ENCODE measurements around the gene HLA-E.

The HLA-E gene

DNA sequence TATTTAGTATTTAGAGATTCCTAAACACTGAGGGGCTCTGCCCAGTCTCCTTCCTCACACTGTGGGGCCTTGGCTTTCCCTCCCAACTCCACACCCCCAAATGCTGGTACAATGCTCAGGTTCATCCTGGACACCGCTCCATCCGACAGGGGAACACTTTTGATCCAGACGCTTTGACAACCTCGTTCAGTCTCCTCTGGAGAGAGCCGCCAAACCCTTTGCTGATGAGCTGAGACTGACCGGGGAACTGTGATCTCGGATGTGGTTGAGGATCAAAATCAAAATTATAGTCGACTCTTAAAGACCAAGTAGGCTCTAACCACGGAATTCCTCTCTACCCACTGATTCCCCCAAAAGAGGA is 38.8 kb upstream of the HLA-E start:
- Histone ChIP-seq H3K27me3 (ENCODE audit: insufficient read depth, low read length, poor library complexity, severe bottlenecking) (peaks cover 84% of the 10 kb centered on the region), H2AFZ (ENCODE audit: low read length) (no peak overlapping the region), H3K36me3 (ENCODE audit: insufficient read depth, low read length) (no peaks in the 10 kb centered on the region), H3K9ac (ENCODE audit: low read depth, low read length, poor library complexity, severe bottlenecking) (no peak overlapping the region), H3K79me2 (ENCODE audit: insufficient read depth, low read length) (no peaks in the 10 kb centered on the region), H3F3A (ENCODE audit: low read depth) (no peaks in the 10 kb centered on the region), H3K9me2 (replicated peaks; ENCODE audit: low read depth, low read length) (no peaks in the 10 kb centered on the region), H3K4me2 (ENCODE audit: low read depth, low read length, poor library complexity, severe bottlenecking) (peak overlapping the region; percentile 66), H3K4me3 (ENCODE audit: low read length, poor library complexity, severe bottlenecking) (peak overlapping the region; percentile 57), H3K9me3 (ENCODE audit: insufficient read depth, low read depth, low read length) (no peaks in the 10 kb centered on the region), H3K4me1 (ENCODE audit: insufficient read depth, low read length, poor library complexity, severe bottlenecking) (peaks cover 20% of the 10 kb centered on the region), H4K20me1 (ENCODE audit: insufficient read depth, low read length, poor library complexity, severe bottlenecking) (no peaks in the 10 kb centered on the region)
- no peak for TF ChIP-seq EZH2phosphoT487 (IDR thresholded peaks at IDR 0.05; ENCODE audit: borderline replicate concordance)
- TF ChIP-seq, protein P1, sequence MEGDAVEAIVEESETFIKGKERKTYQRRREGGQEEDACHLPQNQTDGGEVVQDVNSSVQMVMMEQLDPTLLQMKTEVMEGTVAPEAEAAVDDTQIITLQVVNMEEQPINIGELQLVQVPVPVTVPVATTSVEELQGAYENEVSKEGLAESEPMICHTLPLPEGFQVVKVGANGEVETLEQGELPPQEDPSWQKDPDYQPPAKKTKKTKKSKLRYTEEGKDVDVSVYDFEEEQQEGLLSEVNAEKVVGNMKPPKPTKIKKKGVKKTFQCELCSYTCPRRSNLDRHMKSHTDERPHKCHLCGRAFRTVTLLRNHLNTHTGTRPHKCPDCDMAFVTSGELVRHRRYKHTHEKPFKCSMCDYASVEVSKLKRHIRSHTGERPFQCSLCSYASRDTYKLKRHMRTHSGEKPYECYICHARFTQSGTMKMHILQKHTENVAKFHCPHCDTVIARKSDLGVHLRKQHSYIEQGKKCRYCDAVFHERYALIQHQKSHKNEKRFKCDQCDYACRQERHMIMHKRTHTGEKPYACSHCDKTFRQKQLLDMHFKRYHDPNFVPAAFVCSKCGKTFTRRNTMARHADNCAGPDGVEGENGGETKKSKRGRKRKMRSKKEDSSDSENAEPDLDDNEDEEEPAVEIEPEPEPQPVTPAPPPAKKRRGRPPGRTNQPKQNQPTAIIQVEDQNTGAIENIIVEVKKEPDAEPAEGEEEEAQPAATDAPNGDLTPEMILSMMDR (conservative IDR thresholded peaks at IDR 0.05; ENCODE audit: low read length), result no peak

DNA sequence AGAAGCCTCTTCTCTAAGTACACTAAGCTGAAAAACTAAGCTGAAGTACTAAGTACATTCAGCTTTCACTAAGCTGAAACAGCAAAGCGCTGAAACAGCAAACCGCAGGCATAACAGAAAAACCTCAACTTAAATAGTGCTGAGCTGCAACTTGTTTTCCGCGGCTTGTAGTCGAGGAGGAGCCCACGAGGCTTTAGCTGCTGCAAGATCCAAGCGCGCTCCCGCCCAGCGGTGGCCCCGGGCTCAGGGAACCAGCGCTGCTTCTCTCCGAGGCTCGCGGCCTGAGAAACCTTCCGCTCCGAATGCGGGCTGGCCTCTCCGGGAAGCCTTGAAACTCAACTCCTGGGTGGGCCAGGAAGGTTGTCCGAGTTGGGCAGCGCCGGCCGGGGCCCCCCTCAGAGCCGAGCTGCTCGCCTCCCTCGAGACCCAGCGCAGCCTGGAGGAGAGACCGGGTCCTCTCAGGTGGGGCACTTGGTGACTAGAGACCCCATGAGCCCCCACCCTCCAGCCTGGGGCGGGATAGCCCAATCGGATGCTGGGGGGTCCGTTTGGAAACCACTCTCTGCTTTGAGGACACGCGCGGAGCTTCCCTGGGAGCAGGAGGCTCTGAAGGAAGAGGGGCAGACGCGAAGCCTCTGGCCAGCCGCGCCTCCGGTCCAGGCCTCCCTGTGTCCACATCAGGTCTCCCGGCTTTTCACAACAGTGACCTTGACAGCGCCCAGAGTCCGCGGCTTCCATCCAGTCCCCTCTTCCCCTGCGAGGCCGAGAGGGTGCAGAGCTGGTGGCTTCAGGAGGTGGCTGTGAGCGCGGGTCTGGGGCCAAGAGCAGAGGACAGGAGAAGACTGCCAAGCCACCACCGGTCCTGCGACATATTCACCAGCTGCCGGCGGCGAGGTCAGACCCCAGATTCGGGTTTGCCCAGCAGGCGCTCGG is 38.1 kb upstream of the HLA-E start:
- TF ChIP-seq, protein P1 (conservative IDR thresholded peaks at IDR 0.05; ENCODE audit: low read length), result no peak
- TF ChIP-seq EZH2phosphoT487 (IDR thresholded peaks at IDR 0.05; ENCODE audit: borderline replicate concordance), result no peak
- no peaks in the 10 kb centered on the region for H3K9me3 ChIP-seq (ENCODE audit: insufficient read depth, low read depth, low read length)
- H4K20me1 ChIP-seq (ENCODE audit: insufficient read depth, low read length, poor library complexity, severe bottlenecking), result no peaks in the 10 kb centered on the region
- peak overlapping the region; percentile 57 for H3K4me3 ChIP-seq (ENCODE audit: low read length, poor library complexity, severe bottlenecking)
- H3K4me2 ChIP-seq (ENCODE audit: low read depth, low read length, poor library complexity, severe bottlenecking), result peak overlapping the region; percentile 66
- H3K9ac ChIP-seq (ENCODE audit: low read depth, low read length, poor library complexity, severe bottlenecking), result no peak overlapping the region
- H3K36me3 ChIP-seq (ENCODE audit: insufficient read depth, low read length), result no peaks in the 10 kb centered on the region
- no peaks in the 10 kb centered on the region for H3K79me2 ChIP-seq (ENCODE audit: insufficient read depth, low read length)
- H3K4me1 ChIP-seq (ENCODE audit: insufficient read depth, low read length, poor library complexity, severe bottlenecking), result peaks cover 20% of the 10 kb centered on the region
- peaks cover 84% of the 10 kb centered on the region for H3K27me3 ChIP-seq (ENCODE audit: insufficient read depth, low read length, poor library complexity, severe bottlenecking)
- no peaks in the 10 kb centered on the region for H3K9me2 ChIP-seq (replicated peaks; ENCODE audit: low read depth, low read length)
- H3F3A ChIP-seq (ENCODE audit: low read depth), result no peaks in the 10 kb centered on the region
- H2AFZ ChIP-seq (ENCODE audit: low read length), result peak overlapping the region; percentile 52; the same call in 1 of the 2 replicates

DNA sequence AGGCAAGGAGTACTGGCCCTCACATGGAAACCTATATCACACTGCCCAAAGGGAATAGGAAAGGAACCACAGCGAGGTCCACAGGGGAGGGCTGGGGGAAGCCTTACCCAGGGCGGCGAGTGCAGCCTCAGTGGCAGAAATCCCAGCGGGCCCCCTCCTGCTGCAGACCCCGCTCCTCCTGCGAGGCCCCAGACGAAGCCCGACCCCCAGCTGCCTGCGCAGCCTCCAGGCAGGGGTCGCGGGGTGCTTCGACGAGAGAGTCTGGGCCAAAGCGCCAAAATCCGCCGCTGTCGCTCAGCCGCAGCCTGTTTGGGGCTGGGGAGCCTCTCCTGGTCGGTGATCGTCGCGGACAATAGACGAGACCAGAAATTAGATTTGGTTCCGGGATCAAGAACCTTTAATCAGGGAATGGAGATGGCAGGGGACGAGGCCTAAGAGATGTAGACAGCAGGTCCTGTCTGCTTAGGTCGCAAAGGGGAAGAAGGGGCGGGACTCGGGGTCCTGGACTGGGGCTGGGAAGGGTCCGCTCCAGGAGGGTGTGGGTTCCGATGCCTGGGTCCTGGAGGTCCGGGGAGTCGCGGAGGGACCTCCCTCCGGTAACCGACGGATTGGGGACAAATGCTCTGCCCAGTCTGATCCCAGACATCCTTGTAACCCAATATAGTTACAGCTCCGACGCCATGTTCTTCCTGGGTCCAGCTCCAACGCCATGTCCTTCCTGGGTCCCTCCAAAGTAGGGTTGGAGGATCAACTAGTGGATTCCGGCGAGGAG is 36.4 kb upstream of the HLA-E start:
- peaks cover 84% of the 10 kb centered on the region for H3K27me3 ChIP-seq (ENCODE audit: insufficient read depth, low read length, poor library complexity, severe bottlenecking)

More for the DNA sequence above, 36.4 kb upstream of the HLA-E start:
- H3K36me3 ChIP-seq (ENCODE audit: insufficient read depth, low read length), result no peaks in the 10 kb centered on the region
- no peaks in the 10 kb centered on the region for H4K20me1 ChIP-seq (ENCODE audit: insufficient read depth, low read length, poor library complexity, severe bottlenecking)
- no peak overlapping the region for H3K4me2 ChIP-seq (ENCODE audit: low read depth, low read length, poor library complexity, severe bottlenecking)
- H3K79me2 ChIP-seq (ENCODE audit: insufficient read depth, low read length), result no peaks in the 10 kb centered on the region
- H2AFZ ChIP-seq (ENCODE audit: low read length), result no peak overlapping the region
- H3K9me2 ChIP-seq (replicated peaks; ENCODE audit: low read depth, low read length), result no peaks in the 10 kb centered on the region
- H3K9ac ChIP-seq (ENCODE audit: low read depth, low read length, poor library complexity, severe bottlenecking), result no peak overlapping the region
- TF ChIP-seq EZH2phosphoT487 (IDR thresholded peaks at IDR 0.05; ENCODE audit: borderline replicate concordance), result no peak
- no peak overlapping the region for H3K4me3 ChIP-seq (ENCODE audit: low read length, poor library complexity, severe bottlenecking)
- H3K4me1 ChIP-seq (ENCODE audit: insufficient read depth, low read length, poor library complexity, severe bottlenecking), result peaks cover 20% of the 10 kb centered on the region
- H3K9me3 ChIP-seq (ENCODE audit: insufficient read depth, low read depth, low read length), result no peaks in the 10 kb centered on the region
- H3F3A ChIP-seq (ENCODE audit: low read depth), result no peaks in the 10 kb centered on the region

Data from Loucy (cell line).